HCT116 (cell line): ENCODE results near the gene ADCY2. TPM values are rescaled to one million over a fixed set of nuclear protein-coding genes. Genes with fewer than 3 reads are reported as not detected.

Experiments used
- ATAC-seq: fragments of 200-7000 bp; cut with Tn5 transposase; 2 replicates; pipeline ENCODE4 v1.9.1; 2020; ENCODE audit warnings: mild to moderate bottlenecking, moderate library complexity
- BruUV-seq: library from RNA; stranded (reverse); fragments of 400-500 nt; replicated peaks from 2 replicates; lab custom pipeline; 2021; lab: Mats Ljungman, UMichigan
- CTCF ChIA-PET: fragments of 300-600 bp; sonication (Branson Sonifier 250); formaldehyde crosslinking; loops from one replicate; lab custom pipeline; 2021; ENCODE audit warnings: antibody characterized with exemption; lab: Charles Lee
- POLR2A ChIA-PET: fragments of 300-600, 350-600 bp; sonication (Branson Sonifier 250); formaldehyde crosslinking; loops from one replicate; lab custom pipeline; 2021; ENCODE audit warnings: antibody characterized with exemption; lab: Charles Lee
- RAD21 ChIA-PET, 2 experiments: fragments of 300-600 bp; sonication (Branson Sonifier 250); formaldehyde crosslinking; loops; one replicate each; lab custom pipeline; 2023; ENCODE audit warnings: low total read pairs in 2 of 2; ENCODE audit not compliant: uncharacterized antibody in 2 of 2, unreplicated experiment in 2 of 2, low non-redundant PET in 1 of 2; lab: Charles Lee
- DNase-seq: peaks from one replicate; pipeline ENCODE4 v3.0.0-alpha.2; 2010; ENCODE audit warnings: low read depth, low spot score
- H2AFZ ChIP-seq: fragments of 200-600 bp; shearing (Covaris generic), sonication (generic); 2 replicates; pipeline ENCODE4 v1.6.1; 2017; ENCODE audit warnings: low read depth, mixed run types, mixed read lengths, antibody characterized with exemption, low read length; ENCODE audit not compliant: poor library complexity, severe bottlenecking
- H3K27ac ChIP-seq: 2 replicates; pipeline ENCODE4 v1.5.1; 2012; ENCODE audit warnings: low read depth, low read length
- H3K27me3 ChIP-seq: fragments of 200-600 bp; sonication (generic); 2 replicates; pipeline ENCODE4 v1.6.1; 2016; ENCODE audit warnings: mixed run types, low read length, mixed read lengths; ENCODE audit not compliant: insufficient read depth
- H3K36me3 ChIP-seq, 2 experiments: fragments of 200-500 bp in 1 of 2; fragments of 200-600 bp in 1 of 2; sonication (Bioruptor generic) in 1 of 2; sonication (generic) in 1 of 2; 2 replicates each; pipeline versions ENCODE4 v1.5.1 to v1.6.1; 2014 to 2016; ENCODE audit warnings: low read length in 2 of 2, inconsistent platforms in 1 of 2, mixed read lengths in 1 of 2, mixed run types in 1 of 2; ENCODE audit not compliant: insufficient read depth in 2 of 2, control insufficient read depth in 1 of 2
- H3K4me1 ChIP-seq, 2 experiments: fragments of 200-600 bp in 1 of 2; sonication (generic) in 1 of 2; 2 replicates each; pipeline versions ENCODE4 v1.5.1 to v1.6.1; 2012 to 2017; ENCODE audit warnings: low read length in 2 of 2, inconsistent platforms in 1 of 2, mild to moderate bottlenecking in 1 of 2, mixed read lengths in 1 of 2, mixed run types in 1 of 2, moderate library complexity in 1 of 2; ENCODE audit not compliant: insufficient read depth in 2 of 2, control insufficient read depth in 1 of 2
- H3K4me2 ChIP-seq: fragments of 200-600 bp; sonication (generic); 2 replicates; pipeline ENCODE4 v1.6.1; 2017; ENCODE audit warnings: mixed run types, low read length, mixed read lengths
- H3K4me3 ChIP-seq, 2 experiments: fragments of 200-600 bp in 1 of 2; sonication (generic) in 1 of 2; replicated peaks in 1 of 2; 2 replicates each; pipeline ENCODE4 v1.5.1; 2011 to 2016; ENCODE audit warnings: low read length in 2 of 2, control low read depth in 1 of 2, low read depth in 1 of 2, mild to moderate bottlenecking in 1 of 2, mixed read lengths in 1 of 2, mixed run types in 1 of 2
- H3K79me2 ChIP-seq: fragments of 200-600 bp; sonication (generic); 2 replicates; pipeline ENCODE4 v1.6.1; 2017; ENCODE audit warnings: mild to moderate bottlenecking, mixed run types, low read length, moderate library complexity, mixed read lengths; ENCODE audit not compliant: insufficient read depth
- H3K9ac ChIP-seq: fragments of 200-600 bp; sonication (generic); 2 replicates; pipeline ENCODE4 v1.6.1; 2016; ENCODE audit warnings: low read length, mixed read lengths
- H3K9me2 ChIP-seq: fragments of 200-600 bp; sonication (generic), shearing (Covaris generic); 2 replicates; pipeline ENCODE4 v1.6.1; 2017; ENCODE audit warnings: mixed run types, mild to moderate bottlenecking, moderate library complexity; ENCODE audit not compliant: insufficient read depth
- H3K9me3 ChIP-seq, 2 experiments: fragments of 200-500 bp in 1 of 2; fragments of 200-600 bp in 1 of 2; sonication (Bioruptor generic) in 1 of 2; sonication (generic) in 1 of 2; 2 replicates each; pipeline ENCODE4 v1.6.1; 2014 to 2017; ENCODE audit warnings: low read length in 2 of 2, mixed read lengths in 2 of 2, inconsistent platforms in 1 of 2, low read depth in 1 of 2, mild to moderate bottlenecking in 1 of 2, mixed run types in 1 of 2, moderate library complexity in 1 of 2; ENCODE audit not compliant: control insufficient read depth in 1 of 2, insufficient read depth in 1 of 2
- H4K20me1 ChIP-seq: fragments of 200-600 bp; sonication (generic), shearing (Covaris generic); 2 replicates; pipeline ENCODE4 v1.6.1; 2017; ENCODE audit warnings: mixed run types, mild to moderate bottlenecking, moderate library complexity; ENCODE audit not compliant: insufficient read depth
- CBX3 ChIP-seq: IDR thresholded peaks from 2 replicates; pipeline ENCODE4 v1.6.1; 2012; ENCODE audit warnings: low read depth
- EGR1 ChIP-seq: IDR thresholded peaks from 2 replicates; pipeline ENCODE4 v1.6.1; 2012; ENCODE audit warnings: low read depth
- ELF1 ChIP-seq: IDR thresholded peaks from 2 replicates; pipeline ENCODE4 v1.6.1; 2012; ENCODE audit warnings: low read depth, borderline replicate concordance
- EZH2 ChIP-seq: fragments of 200-600 bp; sonication (generic); IDR thresholded peaks from 2 replicates; pipeline ENCODE4 v1.6.1; 2017; ENCODE audit warnings: antibody characterized with exemption, mixed run types
- EZH2phosphoT487 ChIP-seq: fragments of 200-600 bp; IDR thresholded peaks from 2 replicates; pipeline ENCODE4 v1.6.1; 2018; ENCODE audit warnings: antibody characterized with exemption, borderline replicate concordance
- FOSL1 ChIP-seq: IDR thresholded peaks from 2 replicates; pipeline ENCODE4 v1.6.1; 2012; ENCODE audit warnings: low read depth
- JUND ChIP-seq: IDR thresholded peaks from 2 replicates; pipeline ENCODE4 v1.6.1; 2012
- MAX ChIP-seq: IDR thresholded peaks from 2 replicates; pipeline ENCODE4 v1.6.1; 2012
- POLR2AphosphoS5 ChIP-seq: IDR thresholded peaks from 2 replicates; pipeline ENCODE4 v1.6.1; 2011; ENCODE audit warnings: mild to moderate bottlenecking, low read depth, low read length, moderate library complexity
- RAD21 ChIP-seq: IDR thresholded peaks from 2 replicates; pipeline ENCODE4 v1.6.1; 2012; ENCODE audit warnings: low read depth, mild to moderate bottlenecking
- SIN3A ChIP-seq: IDR thresholded peaks from 2 replicates; pipeline ENCODE4 v1.6.1; 2012; ENCODE audit warnings: low read depth
- SP1 ChIP-seq: IDR thresholded peaks from 2 replicates; pipeline ENCODE4 v1.6.1; 2012; ENCODE audit warnings: low read depth
- SRF ChIP-seq: IDR thresholded peaks from 2 replicates; pipeline ENCODE4 v1.6.1; 2012; ENCODE audit warnings: low read depth
- TCF7L2 ChIP-seq: IDR thresholded peaks from 2 replicates; pipeline ENCODE4 v1.7.0; 2011; ENCODE audit warnings: borderline replicate concordance, inconsistent platforms; ENCODE audit not compliant: insufficient read depth, insufficient read length; ENCODE audit errors: extremely low read depth
- YY1 ChIP-seq: IDR thresholded peaks from 2 replicates; pipeline ENCODE4 v1.6.1; 2011; ENCODE audit warnings: low read length, low read depth, moderate library complexity, mild to moderate bottlenecking; ENCODE audit not compliant: insufficient replicate concordance; ENCODE audit errors: extremely low read depth
- ZFX ChIP-seq: fragments of 450-650 bp; IDR thresholded peaks from 2 replicates; pipeline ENCODE4 v1.6.1; 2017
- ZNF274 ChIP-seq: fragments of 200-500 bp; sonication (Bioruptor generic); IDR thresholded peaks from 2 replicates; pipeline ENCODE4 v1.6.1; 2014; ENCODE audit warnings: mild to moderate bottlenecking, low read depth, low read length, inconsistent platforms
- intact Hi-C: fragments of 100-400 bp; cut with micrococcal nuclease; formaldehyde crosslinking; loops from 2 replicates; pipeline ENCODE4 v1.10.0; 2022
- total RNA-seq: library from RNA; stranded (reverse); gene quantifications from one replicate; pipeline ENCODE4 v1.2.1, GENCODE V29; 2021; ENCODE audit not compliant: unreplicated experiment

ADCY2 gene
- total RNA-seq, 1 experiment from 2014 or later, result 0.15 TPM

- Histone ChIP-seq H3K4me2 (no peak overlapping the region), H3K4me1 (no peaks in the 10 kb centered on the region), H3K79me2 (no peaks in the 10 kb centered on the region), H3K9me2 (no peaks in the 10 kb centered on the region), H3K27ac (no peak overlapping the region)
- ChIA-PET CTCF (no interaction called here), POLR2A (no interaction called here)
- no peak for ATAC-seq
- DNase-seq, result no peak
- no peak for TF ChIP-seq ELF1
- TF ChIP-seq EZH2, result no peak
- TF ChIP-seq YY1, result no peak
- no peak for TF ChIP-seq EGR1
- no peak for TF ChIP-seq EZH2phosphoT487
- TF ChIP-seq SP1, result no peak
- no peak for TF ChIP-seq JUND
- TF ChIP-seq TCF7L2, result no peak
- no peak for TF ChIP-seq MAX
- TF ChIP-seq RAD21, result no peak
- no peak for TF ChIP-seq ZNF274
- TF ChIP-seq FOSL1, result no peak
- TF ChIP-seq POLR2AphosphoS5, result no peak
- no peak for TF ChIP-seq SRF
- TF ChIP-seq SIN3A, result no peak
- TF ChIP-seq CBX3, result no peak
- TF ChIP-seq ZFX, result no peak
- TF ChIP-seq, all 23 proteins: peak for 0
- H3K9me3 ChIP-seq, result no peaks in the 10 kb centered on the region; a peak in 1 of 4 replicates
- no peak overlapping the region for H3K9ac ChIP-seq
- H4K20me1 ChIP-seq, result no peaks in the 10 kb centered on the region
- BruUV-seq, result no TSS peak
- H2AFZ ChIP-seq, result no peak overlapping the region
- H3K36me3 ChIP-seq, result no peaks in the 10 kb centered on the region
- intact Hi-C loops, result no loop called here
- no peak overlapping the region for H3K4me3 ChIP-seq
- no peaks in the 10 kb centered on the region for H3K27me3 ChIP-seq
- RAD21 ChIA-PET, result no interaction called here
Observed at GRCh38 chr5:7705261-7705660, 309.3 kb downstream of the ADCY2 start.
